Neural progenitor cell (in vitro differentiated cells): ENCODE data around the gene ANXA6.

Experiments used
- CTCF ChIP-seq: fragments of 200-600 bp; sonication (generic); IDR thresholded peaks from 2 replicates; pipeline ENCODE4 v1.5.1; 2017; ENCODE audit warnings: antibody characterized with exemption, mild to moderate bottlenecking
- EZH2phosphoT487 ChIP-seq: fragments of 200-600 bp; sonication (generic); IDR thresholded peaks from 2 replicates; pipeline ENCODE4 v1.6.1; 2017; ENCODE audit warnings: antibody characterized with exemption

- TF ChIP-seq CTCF (no peak), EZH2phosphoT487 (no peak)
Measured at GRCh38 chr5:151150471-151151262, 6.9 kb downstream of the ANXA6 start.
